ENCODE data around the gene GPR4. TPM values are rescaled to one million over a fixed set of nuclear protein-coding genes. Genes with fewer than 3 reads are reported as not detected.

The GPR4 gene
- 0.21 to 0.69 TPM (median 0.30 TPM) in 5 replicates for total RNA-seq (2022; extraction: Qiagen RNA extraction; ENCODE audit: low read depth)

DNA sequence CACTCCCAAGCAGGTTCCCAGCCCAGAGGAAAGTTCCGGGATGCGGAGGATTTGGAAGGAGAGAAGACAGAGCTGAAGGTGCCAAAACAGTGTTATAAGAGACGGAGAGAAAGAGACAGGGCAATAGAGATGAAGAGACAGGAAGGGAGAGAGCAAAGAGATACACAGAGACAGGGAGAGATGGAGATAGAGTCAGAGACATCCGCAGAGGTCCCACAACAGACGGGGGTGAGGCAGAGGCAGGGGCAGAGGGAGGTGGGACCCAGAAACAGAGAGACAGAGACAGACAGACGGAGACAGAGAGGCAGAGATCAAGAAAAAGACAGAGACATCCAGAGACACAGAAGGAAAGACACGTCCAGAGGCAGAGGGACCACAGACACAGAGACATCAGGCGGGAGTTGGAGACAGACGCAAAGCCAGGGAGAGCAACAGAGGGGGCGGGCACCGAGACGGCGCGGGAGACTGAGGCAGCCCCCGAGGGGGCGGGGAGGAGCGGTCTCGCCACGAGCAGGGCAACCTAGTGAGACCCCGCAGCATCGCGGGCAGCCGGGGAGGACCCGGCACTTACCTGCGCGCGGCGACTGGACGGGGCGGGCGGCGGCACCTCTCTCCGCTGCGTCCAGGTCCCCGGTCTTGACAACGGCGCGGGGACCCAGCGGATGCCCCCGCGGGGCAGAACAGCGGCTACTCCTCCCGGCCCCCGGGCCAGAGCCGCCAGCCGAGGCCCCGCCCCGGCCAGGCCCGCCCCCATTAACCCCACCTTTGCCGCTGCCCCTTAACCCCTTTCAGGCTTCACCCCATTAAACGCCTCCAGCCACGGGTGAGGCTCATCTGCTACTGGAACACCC, at the start of gene GPR4:
Gene GPR4, minus strand, starts transcription at position 689 of the 851 bp plus-strand sequence. CDS start 10,346 bp downstream, outside the sequence.

DNA sequence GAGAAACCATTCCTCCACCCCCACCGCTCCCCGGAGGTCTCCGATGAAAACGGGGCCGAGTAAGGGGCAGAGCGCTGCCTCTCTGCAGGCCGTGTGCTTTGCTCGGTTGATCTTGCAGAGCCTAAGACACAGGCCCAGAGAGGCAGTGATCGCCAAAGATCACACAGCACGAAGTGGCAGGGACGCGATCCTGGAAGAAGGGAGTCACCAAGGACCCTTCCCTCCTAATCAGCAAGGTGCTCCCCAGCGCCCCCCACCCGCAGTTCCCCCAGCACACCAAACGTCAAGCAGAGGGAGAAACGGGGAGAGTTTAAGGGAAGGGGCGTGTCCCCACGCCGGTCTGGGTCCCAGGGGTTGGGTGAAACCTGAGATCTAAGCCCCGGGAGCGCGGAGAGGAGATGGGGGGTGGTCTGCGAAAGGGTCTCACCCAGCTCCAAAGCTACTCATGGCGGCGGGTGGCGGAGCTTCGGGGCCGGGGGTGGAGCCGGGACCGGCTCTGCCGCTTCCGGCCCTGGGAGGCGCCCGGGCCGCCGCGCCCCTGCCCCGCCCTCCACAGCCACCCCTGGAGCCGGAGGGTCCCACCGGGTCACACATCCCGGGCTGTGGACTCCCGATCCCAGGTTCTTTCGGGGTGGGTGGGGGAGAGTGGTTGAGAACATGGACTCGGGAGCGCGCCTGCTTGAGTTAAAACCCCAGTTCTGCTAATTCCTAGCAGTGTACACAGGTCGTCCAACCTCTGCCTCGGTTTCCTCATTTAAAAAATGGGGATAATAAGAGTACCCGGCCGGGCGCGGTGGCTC, 37.1 kb upstream of the GPR4 start, which contains the start of gene EML2:
Gene EML2, minus strand, starts transcription at position 468 of the 800 bp plus-strand sequence. Its CDS starts 21 bp downstream, at position 447.

DNA sequence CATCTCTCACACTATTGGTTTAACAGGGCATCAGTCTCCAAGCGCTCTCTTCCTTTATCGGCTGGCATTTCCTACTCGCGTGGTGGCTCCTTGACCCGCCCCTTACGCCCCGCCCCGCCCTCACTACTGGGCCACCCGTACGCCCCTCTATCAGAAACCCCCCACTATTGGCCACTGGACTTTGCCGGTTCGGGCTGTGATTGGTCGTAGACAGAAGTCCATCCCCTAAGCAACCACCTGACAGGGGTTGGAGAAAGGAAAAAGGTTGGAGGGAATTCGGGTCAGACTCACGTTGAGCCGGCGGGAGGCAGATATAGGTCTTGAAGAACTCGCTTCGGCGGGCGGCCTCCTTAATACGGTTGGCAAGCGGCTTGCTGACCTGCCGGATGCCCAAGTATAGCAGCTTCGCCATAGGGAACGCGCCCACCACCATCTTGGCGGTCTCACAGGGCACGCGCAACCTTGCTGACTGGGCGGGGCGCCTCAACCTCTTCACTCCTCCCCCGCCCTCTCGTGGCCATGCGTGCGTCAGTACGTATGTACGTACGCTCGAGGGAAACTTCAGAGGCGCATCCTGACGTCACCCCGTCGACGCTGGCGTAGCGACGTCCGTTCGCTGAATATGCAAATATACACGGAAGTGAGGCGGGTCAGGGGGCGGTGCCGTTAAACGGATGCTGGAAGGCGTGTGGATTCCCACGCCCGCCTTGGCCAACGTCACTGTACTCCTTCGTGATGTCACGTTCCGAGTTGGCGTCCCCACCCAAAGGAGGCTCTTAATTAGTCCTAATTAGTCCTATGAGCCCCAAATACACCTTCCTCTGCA, 17.5 kb downstream of the GPR4 start, which contains the start of gene OPA3:
Gene OPA3, minus strand, starts transcription at position 471 of the 826 bp plus-strand sequence. Its CDS starts 38 bp downstream, at position 433.

Other genes starting within 250 kb of the GPR4 start
- 8.5 to 14.6 TPM (median 12.9 TPM) in 5 replicates for gene ERCC2, start 231.6 kb downstream of the GPR4 start, total RNA-seq (2022; extraction: Qiagen RNA extraction; ENCODE audit: low read depth)
- 28.2 to 49.5 TPM (median 33.1 TPM) in 5 replicates for gene PPP1R13L, start 197.1 kb downstream of the GPR4 start, total RNA-seq (2022; extraction: Qiagen RNA extraction; ENCODE audit: low read depth)
- 36.5 to 57.4 TPM (median 49.7 TPM) in 5 replicates for gene POLR1G, start 195.6 kb downstream of the GPR4 start, total RNA-seq (2022; extraction: Qiagen RNA extraction; ENCODE audit: low read depth)
- 133 to 168 TPM (median 162 TPM) in 5 replicates for gene ERCC1, start 178.3 kb downstream of the GPR4 start, total RNA-seq (2022; extraction: Qiagen RNA extraction; ENCODE audit: low read depth)
- 13.5 to 20.1 TPM (median 14.6 TPM) in 5 replicates for gene FOSB, start 134.2 kb downstream of the GPR4 start, total RNA-seq (2022; extraction: Qiagen RNA extraction; ENCODE audit: low read depth)
- gene RTN2, start 105.2 kb downstream of the GPR4 start, total RNA-seq (2022; extraction: Qiagen RNA extraction; ENCODE audit: low read depth), result 10.6 to 14.5 TPM (median 11.4 TPM) in 5 replicates
- 5.5 to 7.8 TPM (median 7.1 TPM) in 5 replicates for gene PPM1N, start 103.8 kb downstream of the GPR4 start, total RNA-seq (2022; extraction: Qiagen RNA extraction; ENCODE audit: low read depth)
- gene VASP, start 94.7 kb downstream of the GPR4 start, total RNA-seq (2022; extraction: Qiagen RNA extraction; ENCODE audit: low read depth), result 153 to 206 TPM (median 182 TPM) in 5 replicates
- gene OPA3, start 17.4 kb downstream of the GPR4 start, total RNA-seq (2022; extraction: Qiagen RNA extraction; ENCODE audit: low read depth), result 11.4 to 19.8 TPM (median 17.0 TPM) in 5 replicates
- 12.4 to 30.6 TPM (median 26.0 TPM) in 5 replicates for gene EML2, start 37.2 kb upstream of the GPR4 start, total RNA-seq (2022; extraction: Qiagen RNA extraction; ENCODE audit: low read depth)
- gene GIPR, start 66.0 kb upstream of the GPR4 start, total RNA-seq (2022; extraction: Qiagen RNA extraction; ENCODE audit: low read depth), result 1.3 to 4.0 TPM (median 2.7 TPM) in 5 replicates
- gene SNRPD2, start 89.7 kb upstream of the GPR4 start, total RNA-seq (2022; extraction: Qiagen RNA extraction; ENCODE audit: low read depth), result 727 to 1,166 TPM (median 803 TPM) in 5 replicates
- 6.1 to 10.3 TPM (median 9.5 TPM) in 5 replicates for gene QPCTL, start 90.5 kb upstream of the GPR4 start, total RNA-seq (2022; extraction: Qiagen RNA extraction; ENCODE audit: low read depth)
- 7.7 to 12.5 TPM (median 9.8 TPM) in 5 replicates for gene FBXO46, start 128.7 kb upstream of the GPR4 start, total RNA-seq (2022; extraction: Qiagen RNA extraction; ENCODE audit: low read depth)
- 0.08 TPM in 1 of 5 replicates, not detected in the others for gene MEIOSIN, start 131.2 kb upstream of the GPR4 start, total RNA-seq (2022; extraction: Qiagen RNA extraction; ENCODE audit: low read depth)
- gene SIX5, start 167.0 kb upstream of the GPR4 start, total RNA-seq (2022; extraction: Qiagen RNA extraction; ENCODE audit: low read depth), result 15.9 to 31.7 TPM (median 29.2 TPM) in 5 replicates
- 29.8 to 57.5 TPM (median 50.9 TPM) in 5 replicates for gene DMPK, start 180.3 kb upstream of the GPR4 start, total RNA-seq (2022; extraction: Qiagen RNA extraction; ENCODE audit: low read depth)
- 14.9 to 44.2 TPM (median 40.3 TPM) in 5 replicates for gene DMWD, start 190.6 kb upstream of the GPR4 start, total RNA-seq (2022; extraction: Qiagen RNA extraction; ENCODE audit: low read depth)
- not detected in 5 replicates for gene RSPH6A, start 213.1 kb upstream of the GPR4 start, total RNA-seq (2022; extraction: Qiagen RNA extraction; ENCODE audit: low read depth)